OCI-LY1 (cell line): ENCODE measurements around the gene CCBE1.

Experiments used
- H2AFZ ChIP-seq: fragments of 200-600 bp; sonication (generic), shearing (Covaris generic); 2 replicates; pipeline ENCODE4 v1.6.0; 2014; ENCODE audit warnings: antibody characterized with exemption, mild to moderate bottlenecking, low read length
- H3F3A ChIP-seq: fragments of 200-600 bp; sonication (generic), shearing (Covaris generic); 2 replicates; pipeline ENCODE4 v1.6.0; 2014; ENCODE audit warnings: mild to moderate bottlenecking, antibody characterized with exemption, low read length, moderate library complexity; ENCODE audit not compliant: insufficient read depth
- H3K27ac ChIP-seq: fragments of 200-600 bp; sonication (generic); 2 replicates; pipeline ENCODE4 v1.5.1; 2014; ENCODE audit warnings: low read length, mixed run types, mild to moderate bottlenecking, low read depth; ENCODE audit not compliant: poor library complexity, severe bottlenecking
- H3K27me3 ChIP-seq: fragments of 200-600 bp; sonication (generic); 2 replicates; pipeline ENCODE4 v1.6.0; 2014; ENCODE audit warnings: antibody characterized with exemption, mild to moderate bottlenecking, low read length, moderate library complexity; ENCODE audit not compliant: insufficient read depth
- H3K36me3 ChIP-seq: fragments of 200-600 bp; sonication (generic); 2 replicates; pipeline ENCODE4 v1.6.1; 2014; ENCODE audit warnings: mild to moderate bottlenecking, antibody characterized with exemption, low read length, moderate library complexity, mixed read lengths; ENCODE audit not compliant: insufficient read depth
- H3K4me1 ChIP-seq: fragments of 200-600 bp; sonication (generic); 2 replicates; pipeline ENCODE4 v1.5.1; 2014; ENCODE audit warnings: mild to moderate bottlenecking, low read length, moderate library complexity; ENCODE audit not compliant: insufficient read depth, severe bottlenecking
- H3K4me2 ChIP-seq: fragments of 200-600 bp; sonication (generic), shearing (Covaris generic); 2 replicates; pipeline ENCODE4 v1.6.1; 2014; ENCODE audit warnings: low read length
- H3K4me3 ChIP-seq: fragments of 200-600 bp; sonication (generic); 2 replicates; pipeline ENCODE4 v1.5.1; 2014; ENCODE audit warnings: low read length, low read depth, mild to moderate bottlenecking, mixed read lengths; ENCODE audit not compliant: poor library complexity, severe bottlenecking
- H3K79me2 ChIP-seq: fragments of 200-600 bp; shearing (Covaris generic); 2 replicates; pipeline ENCODE4 v1.6.1; 2016; ENCODE audit warnings: mixed run types, low read length, mixed read lengths; ENCODE audit not compliant: insufficient read depth
- H3K9ac ChIP-seq: fragments of 200-600 bp; sonication (generic), shearing (Covaris generic); 2 replicates; pipeline ENCODE4 v1.6.1; 2014; ENCODE audit warnings: mild to moderate bottlenecking, low read length, mixed read lengths
- H3K9me2 ChIP-seq: fragments of 200-600 bp; sonication (generic), shearing (Covaris generic); 2 replicates; pipeline ENCODE4 v1.6.1; 2014; ENCODE audit warnings: low read depth, mild to moderate bottlenecking, low read length, mixed read lengths
- H3K9me3 ChIP-seq: fragments of 200-600 bp; shearing (Covaris generic); 2 replicates; pipeline ENCODE4 v1.6.1; 2014; ENCODE audit warnings: low read length, mixed read lengths
- H4K20me1 ChIP-seq: fragments of 200-600 bp; sonication (generic), shearing (Covaris generic); 2 replicates; pipeline ENCODE4 v1.6.0; 2016; ENCODE audit warnings: mild to moderate bottlenecking, low read length; ENCODE audit not compliant: insufficient read depth
- CTCF ChIP-seq: fragments of 200-600 bp; sonication (generic), shearing (Covaris generic); IDR thresholded peaks from 2 replicates; pipeline ENCODE4 v1.5.1; 2017; ENCODE audit warnings: mild to moderate bottlenecking, antibody characterized with exemption, low read length, moderate library complexity, mixed read lengths
- EZH2 ChIP-seq: fragments of 200-600 bp; sonication (generic), shearing (Covaris generic); IDR thresholded peaks from 2 replicates; pipeline ENCODE4 v1.8.0; 2017; ENCODE audit warnings: borderline replicate concordance, mixed run types, mild to moderate bottlenecking, antibody characterized with exemption, low read length, moderate library complexity, mixed read lengths

Gene CCBE1

GRCh38 chr18:59639136-59639535, 58.1 kb downstream of the CCBE1 start:
- no peaks in the 10 kb centered on the region for H3K27me3 ChIP-seq
- H2AFZ ChIP-seq: no peak overlapping the region
- TF ChIP-seq CTCF: no peak
- TF ChIP-seq EZH2: no peak
- H3K9me2 ChIP-seq: no peaks in the 10 kb centered on the region
- no peaks in the 10 kb centered on the region for H3K4me1 ChIP-seq
- H3K9ac ChIP-seq: no peak overlapping the region
- no peaks in the 10 kb centered on the region for H3F3A ChIP-seq
- no peak overlapping the region for H3K4me3 ChIP-seq
- no peaks in the 10 kb centered on the region for H4K20me1 ChIP-seq
- H3K9me3 ChIP-seq: no peaks in the 10 kb centered on the region
- H3K36me3 ChIP-seq: no peaks in the 10 kb centered on the region
- no peak overlapping the region for H3K4me2 ChIP-seq
- H3K79me2 ChIP-seq: no peaks in the 10 kb centered on the region
- H3K27ac ChIP-seq: no peak overlapping the region

GRCh38 chr18:59633961-59634485, 63.2 kb downstream of the CCBE1 start:
- no peak overlapping the region for H3K4me3 ChIP-seq
- TF ChIP-seq CTCF (no peak), EZH2 (no peak)

GRCh38 chr18:59633317-59633716, 63.9 kb downstream of the CCBE1 start:
- Histone ChIP-seq H3K4me1 (no peaks in the 10 kb centered on the region), H3K9me2 (no peaks in the 10 kb centered on the region), H3K79me2 (no peaks in the 10 kb centered on the region), H3F3A (no peaks in the 10 kb centered on the region), H3K9ac (no peak overlapping the region), H2AFZ (no peak overlapping the region), H3K27me3 (no peaks in the 10 kb centered on the region), H3K4me2 (no peak overlapping the region), H3K27ac (no peak overlapping the region), H4K20me1 (no peaks in the 10 kb centered on the region), H3K36me3 (no peaks in the 10 kb centered on the region), H3K9me3 (no peaks in the 10 kb centered on the region), H3K4me3 (no peak overlapping the region)
- no peak for TF ChIP-seq CTCF
- no peak for TF ChIP-seq EZH2

More at GRCh38 chr18:59633961-59634485, 63.2 kb downstream of the CCBE1 start:
- no peaks in the 10 kb centered on the region for H3K36me3 ChIP-seq
- H3K4me1 ChIP-seq: no peaks in the 10 kb centered on the region
- H4K20me1 ChIP-seq: no peaks in the 10 kb centered on the region
- H3F3A ChIP-seq: no peaks in the 10 kb centered on the region
- H3K4me2 ChIP-seq: no peak overlapping the region
- H3K79me2 ChIP-seq: no peaks in the 10 kb centered on the region
- no peaks in the 10 kb centered on the region for H3K27me3 ChIP-seq
- H3K27ac ChIP-seq: no peak overlapping the region
- H2AFZ ChIP-seq: no peak overlapping the region
- no peaks in the 10 kb centered on the region for H3K9me2 ChIP-seq
- no peaks in the 10 kb centered on the region for H3K9me3 ChIP-seq
- H3K9ac ChIP-seq: no peak overlapping the region
